Colonic mucosa (tissue), 4 donors: ENCODE data around the gene APOBEC3B. TPM values are rescaled to one million over a fixed set of nuclear protein-coding genes. Genes with fewer than 3 reads are reported as not detected.
A peak's percentile ranks its signal among the peaks of the same experiment; 100 is the strongest.

Source experiments
- DNase-seq: peaks from one replicate; pipeline ENCODE4 v3.0.0-alpha.2; 2020
- H3K27ac ChIP-seq: fragments of 200-600 bp; one replicate; pipeline ENCODE4 v1.8.0; 2021
- H3K27me3 ChIP-seq: fragments of 200-600 bp; one replicate; pipeline ENCODE4 v1.8.0; 2021
- H3K36me3 ChIP-seq: fragments of 200-600 bp; one replicate; pipeline ENCODE4 v1.8.0; 2021
- H3K4me1 ChIP-seq: fragments of 200-600 bp; one replicate; pipeline ENCODE4 v1.8.0; 2021; ENCODE audit warnings: mild to moderate bottlenecking
- H3K4me3 ChIP-seq: fragments of 200-600 bp; one replicate; pipeline ENCODE4 v1.8.0; 2021
- H3K9ac ChIP-seq, 2 donors: one replicate each; pipeline ENCODE4 v1.7.0; 2013; ENCODE audit warnings: control low read depth in 2 of 2, low read depth in 2 of 2, low read length in 2 of 2
- H3K9me3 ChIP-seq: fragments of 200-600 bp; one replicate; pipeline ENCODE4 v1.8.0; 2021
- CTCF ChIP-seq: fragments of 200-600 bp; IDR thresholded peaks from one replicate; pipeline ENCODE4 v1.8.0; 2022; ENCODE audit warnings: antibody characterized with exemption, mild to moderate bottlenecking
- intact Hi-C: fragments of 100-400 bp; cut with DNase I; formaldehyde crosslinking; loops from one replicate; pipeline ENCODE4 v1.14.1; 2022
- total RNA-seq, 2 donors: library from RNA; stranded (reverse); fragmentation: NEBNext Ultra II Directional in 1 of 2; extraction: Animal tissue kit (Norgen Biotek cat#: 25700) in 1 of 2; gene quantifications; one replicate each; pipeline ENCODE4 v1.2.1, GENCODE V29; 2021
- donor health status: healthy.
- donor health status: DM: no; HTN: no; CAD: no.
- donor health status: DM: no; HTN: no; CAD: no.

APOBEC3B gene
- total RNA-seq, 2 donors from 2014 or later: 9.3 to 18.9 TPM

- Histone ChIP-seq H3K9ac (no peak overlapping the region), H3K4me1 (no peaks in the 10 kb centered on the region), H3K9me3 (no peaks in the 10 kb centered on the region), H3K27ac (no peak overlapping the region), H3K36me3 (no peaks in the 10 kb centered on the region), H3K27me3 (no peaks in the 10 kb centered on the region), H3K4me3 (no peak overlapping the region)
- no peak for DNase-seq
- TF ChIP-seq CTCF: no peak
- intact Hi-C loops: no loop called here
These were observed 44.6 kb upstream of the APOBEC3B start for GRCh38 chr22:38937541-38937940.

GRCh38 chr22:38938221-38938620 is 43.9 kb upstream of the APOBEC3B start:
- no peak overlapping the region for H3K4me3 ChIP-seq
- no peak for TF ChIP-seq CTCF
- intact Hi-C loops: no loop called here

GRCh38 chr22:38938925-38939324 is 43.2 kb upstream of the APOBEC3B start:
- H3K27ac ChIP-seq: no peak overlapping the region
- H3K4me3 ChIP-seq: no peak overlapping the region
- intact Hi-C loops: no loop called here
- no peaks in the 10 kb centered on the region for H3K4me1 ChIP-seq
- H3K9ac ChIP-seq: no peak overlapping the region
- H3K9me3 ChIP-seq: no peaks in the 10 kb centered on the region
- no peak for TF ChIP-seq CTCF
- no peaks in the 10 kb centered on the region for H3K36me3 ChIP-seq
- DNase-seq: no peak
- H3K27me3 ChIP-seq: no peaks in the 10 kb centered on the region

More at GRCh38 chr22:38938221-38938620, 43.9 kb upstream of the APOBEC3B start:
- Histone ChIP-seq H3K36me3 (no peaks in the 10 kb centered on the region), H3K27me3 (no peaks in the 10 kb centered on the region), H3K9me3 (no peaks in the 10 kb centered on the region), H3K9ac (no peak overlapping the region), H3K27ac (no peak overlapping the region), H3K4me1 (no peaks in the 10 kb centered on the region)
- no peak for DNase-seq

GRCh38 chr22:38940811-38941384 is 41.2 kb upstream of the APOBEC3B start:
- DNase-seq: no peak
- no peak overlapping the region for H3K27ac ChIP-seq
- intact Hi-C loops: no loop called here

GRCh38 chr22:38941488-38941987 is 40.6 kb upstream of the APOBEC3B start:
- H3K4me3 ChIP-seq: no peak overlapping the region
- no peaks in the 10 kb centered on the region for H3K4me1 ChIP-seq
- no peaks in the 10 kb centered on the region for H3K9me3 ChIP-seq
- peak overlapping the region in 1 of 2 donors; percentile 15 for H3K9ac ChIP-seq
- intact Hi-C loops: no loop called here
- no peak for DNase-seq
- no peak for TF ChIP-seq CTCF
- no peaks in the 10 kb centered on the region for H3K36me3 ChIP-seq
- no peaks in the 10 kb centered on the region for H3K27me3 ChIP-seq
- H3K27ac ChIP-seq: no peak overlapping the region

More at GRCh38 chr22:38940811-38941384, 41.2 kb upstream of the APOBEC3B start:
- no peaks in the 10 kb centered on the region for H3K27me3 ChIP-seq
- H3K36me3 ChIP-seq: no peaks in the 10 kb centered on the region
- no peak overlapping the region for H3K4me3 ChIP-seq
- TF ChIP-seq CTCF: no peak
- no peak overlapping the region for H3K9ac ChIP-seq
- no peaks in the 10 kb centered on the region for H3K9me3 ChIP-seq
- H3K4me1 ChIP-seq: no peaks in the 10 kb centered on the region
